NCI-H345 treated with DMSO at 0.1 percent for 48 hours (cell line): ENCODE data around the gene CACNA2D1.
"Not testable (repeated sequence)": the region's sequence is repeated elsewhere in the genome, so short reads cannot be mapped to it uniquely, and the experiment has no call there.

Experiments used
- DNase-seq: peaks from one replicate; lab custom pipeline; 2025; ENCODE audit not compliant: unreplicated experiment; lab: John Stamatoyannopoulos, UW

The CACNA2D1 gene

DNA sequence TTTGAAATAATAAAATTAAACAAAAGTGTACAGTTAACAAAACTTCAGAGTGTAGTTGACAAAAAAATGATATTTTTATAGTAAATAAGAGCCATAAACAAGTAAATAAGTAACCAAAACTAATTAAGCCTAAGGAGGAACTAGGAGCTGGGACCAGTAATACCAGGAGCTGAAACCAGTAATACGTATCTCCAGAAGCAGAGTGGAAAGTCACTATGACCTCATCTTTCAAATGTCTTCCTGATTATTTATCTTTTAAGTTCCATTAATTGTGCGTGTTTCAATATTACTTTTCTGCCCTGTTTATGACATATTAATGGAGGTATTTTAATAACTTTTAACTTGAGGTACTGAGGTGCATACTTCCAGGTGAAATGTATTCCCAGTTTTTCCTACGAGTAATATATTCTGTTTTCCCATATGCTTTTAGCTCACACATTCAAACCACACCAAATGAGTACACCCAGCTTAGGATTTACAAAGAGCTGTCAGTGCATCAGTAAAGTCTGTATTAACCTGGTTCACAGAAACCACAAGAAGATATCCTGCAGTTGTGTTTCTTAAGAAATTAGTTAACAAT lies 390.0 kb downstream of the CACNA2D1 start:
- no peak for DNase-seq

DNA sequence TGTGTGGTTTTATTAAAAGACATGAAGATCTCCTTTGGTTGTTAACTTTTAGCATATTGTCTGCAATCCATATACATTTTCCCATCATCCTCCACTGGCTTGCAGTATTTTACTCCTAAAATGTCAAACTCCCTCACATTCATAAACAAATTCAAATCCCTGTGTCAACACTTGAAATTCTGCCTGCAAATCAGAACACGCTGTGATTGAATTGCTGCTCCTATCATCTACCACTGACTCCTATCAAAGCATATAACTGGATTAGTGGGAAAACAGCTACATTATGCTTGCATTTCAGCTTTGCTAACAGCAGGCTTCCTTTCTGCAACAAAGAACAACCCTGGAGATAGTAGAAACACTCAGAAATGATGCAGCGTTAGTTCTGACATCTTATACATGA lies 392.0 kb downstream of the CACNA2D1 start:
- no peak for DNase-seq

DNA sequence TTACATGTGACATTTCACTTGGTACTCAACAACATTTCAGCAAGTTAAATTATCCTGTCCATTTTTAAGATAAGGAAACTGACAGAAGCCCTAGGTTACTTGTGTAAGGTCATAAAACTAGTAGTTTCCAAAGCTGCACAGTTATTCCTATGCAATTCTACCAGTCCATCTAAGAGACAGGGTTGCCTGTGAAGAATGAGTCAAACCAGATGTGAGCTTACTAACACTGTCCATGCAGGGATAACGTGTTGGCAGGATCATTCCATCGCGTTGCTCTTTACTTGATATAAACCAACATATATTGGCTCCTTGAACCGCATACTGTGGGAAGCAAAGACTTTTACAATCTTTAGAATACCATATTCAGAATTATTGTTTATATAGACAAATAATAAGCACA lies 392.8 kb downstream of the CACNA2D1 start:
- no peak for DNase-seq

DNA sequence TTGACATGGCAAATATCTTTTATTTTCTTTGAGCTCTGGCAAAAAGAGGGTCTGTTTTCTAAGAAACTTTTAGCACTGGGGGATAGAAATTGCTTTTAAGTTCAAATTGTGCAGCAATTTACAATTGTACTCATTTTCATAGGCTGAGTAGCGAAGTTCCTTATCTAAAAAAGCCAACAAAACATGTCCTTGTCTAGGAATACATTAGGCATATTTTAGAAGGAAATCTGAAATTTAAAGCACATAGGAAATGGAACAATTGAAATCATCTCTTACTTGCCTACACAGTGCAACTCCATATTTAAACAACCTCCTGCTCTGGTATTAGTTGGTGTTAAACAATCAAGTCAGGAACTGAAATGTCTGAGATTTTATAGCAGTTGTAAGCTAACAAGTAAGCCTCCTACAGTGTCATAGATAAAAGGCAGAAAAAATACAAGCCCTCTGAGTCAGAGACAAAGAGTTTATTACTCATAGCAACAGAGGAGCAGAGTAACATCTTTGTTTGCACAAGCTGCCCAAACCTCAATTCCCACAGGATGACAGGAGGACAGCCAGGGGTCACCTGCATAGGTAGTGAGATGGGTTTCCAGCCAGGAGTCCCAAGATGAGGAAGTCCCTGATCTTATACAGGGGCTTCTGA lies 393.6 kb downstream of the CACNA2D1 start:
- DNase-seq = no peak

DNA sequence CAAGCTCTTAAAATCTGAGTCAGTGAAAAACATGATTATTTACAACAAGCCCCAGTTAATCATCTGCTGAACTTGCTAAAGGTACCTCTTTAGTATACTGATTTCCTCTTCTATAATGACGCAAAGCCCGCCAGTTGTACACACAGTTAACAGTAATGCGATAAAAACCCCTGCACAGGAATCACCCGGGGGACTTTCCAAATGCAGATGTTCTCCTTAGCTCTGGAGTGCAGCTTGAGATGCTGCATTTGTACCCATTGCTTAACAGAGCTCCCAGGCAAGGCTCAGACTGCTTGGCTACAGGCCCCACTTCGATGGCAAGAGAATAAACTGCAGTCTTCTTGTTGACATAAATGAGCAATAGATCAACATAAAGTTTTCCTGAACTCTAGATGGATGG lies 394.1 kb downstream of the CACNA2D1 start:
- DNase-seq = no peak

DNA sequence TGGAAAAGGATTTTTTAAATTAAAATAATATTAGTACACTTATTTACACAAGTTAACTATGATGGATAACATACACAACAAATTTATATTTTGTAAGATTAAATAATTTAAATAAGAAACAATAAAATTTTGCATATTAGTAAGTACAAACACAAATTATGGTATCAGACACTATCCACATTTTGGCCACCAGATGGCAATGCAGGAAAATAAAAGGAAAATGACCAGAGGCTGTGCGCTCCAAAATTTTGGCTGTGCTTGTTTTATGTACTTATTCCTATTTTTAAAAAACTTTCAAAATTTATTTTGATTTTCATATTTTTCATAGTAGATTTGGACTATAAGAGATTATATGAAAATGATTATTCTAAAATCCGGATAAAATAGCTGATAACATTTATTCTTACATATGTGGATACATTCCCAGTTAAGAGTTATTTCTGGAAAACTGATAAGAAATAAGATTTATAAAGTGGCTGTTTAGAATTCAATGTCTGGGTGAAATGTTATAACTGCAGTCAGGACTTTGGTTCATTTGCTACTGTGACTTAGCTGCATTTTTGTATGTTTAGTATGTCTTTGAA lies 399.0 kb downstream of the CACNA2D1 start:
- peak; percentile 37 for DNase-seq

DNA sequence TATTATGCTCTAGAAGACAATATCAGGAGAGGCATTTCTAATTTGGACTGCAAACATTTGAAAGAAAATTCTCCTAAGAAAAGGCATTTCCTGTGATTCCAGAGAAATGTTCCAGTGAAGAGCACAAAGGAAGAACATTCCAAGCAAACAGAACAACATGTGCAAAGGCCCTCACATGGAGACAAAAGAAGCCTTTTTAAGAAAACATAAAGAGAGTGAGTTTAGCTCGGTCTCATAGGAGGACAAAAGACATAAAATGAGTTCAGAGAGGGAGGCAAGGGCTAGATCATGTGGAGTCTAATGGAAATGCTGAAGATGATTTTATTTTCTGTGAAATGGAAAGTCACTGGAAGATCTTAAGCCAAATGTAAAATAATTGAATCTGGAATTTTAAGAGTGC lies 404.0 kb downstream of the CACNA2D1 start:
- DNase-seq = no peak

DNA sequence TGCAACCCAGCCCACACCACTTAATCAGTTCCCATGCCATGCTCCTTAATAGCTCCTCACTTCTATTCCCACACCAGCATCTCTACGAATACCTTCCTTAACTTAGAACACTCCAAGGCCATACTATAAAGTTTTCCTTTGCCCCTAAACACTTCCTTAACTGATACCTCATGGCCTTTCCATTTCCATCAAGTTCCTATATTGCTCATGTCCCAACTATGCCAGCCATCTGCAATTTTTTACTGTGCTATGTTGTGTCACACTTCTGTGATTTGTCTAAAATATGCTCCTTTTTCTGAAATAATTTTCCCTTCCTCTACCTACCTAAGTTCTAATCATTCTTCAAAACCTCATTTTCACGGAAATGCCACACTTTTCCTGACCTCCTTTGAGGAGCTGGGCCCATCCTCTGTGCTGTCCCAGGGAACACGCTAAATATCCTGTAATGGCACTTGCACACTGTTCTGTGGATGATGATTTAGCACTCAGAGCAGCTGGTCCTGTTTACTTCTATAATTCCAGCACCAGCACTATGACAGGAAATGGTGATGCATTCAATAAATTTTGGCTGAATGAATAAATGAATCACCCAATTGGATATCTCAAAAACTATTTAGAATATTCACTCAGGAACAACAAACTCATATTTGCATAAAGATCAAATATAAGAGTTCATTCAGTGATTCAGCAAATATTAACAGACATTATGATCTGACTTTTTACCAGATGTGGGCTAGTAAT lies 407.3 kb downstream of the CACNA2D1 start:
- no peak for DNase-seq

DNA sequence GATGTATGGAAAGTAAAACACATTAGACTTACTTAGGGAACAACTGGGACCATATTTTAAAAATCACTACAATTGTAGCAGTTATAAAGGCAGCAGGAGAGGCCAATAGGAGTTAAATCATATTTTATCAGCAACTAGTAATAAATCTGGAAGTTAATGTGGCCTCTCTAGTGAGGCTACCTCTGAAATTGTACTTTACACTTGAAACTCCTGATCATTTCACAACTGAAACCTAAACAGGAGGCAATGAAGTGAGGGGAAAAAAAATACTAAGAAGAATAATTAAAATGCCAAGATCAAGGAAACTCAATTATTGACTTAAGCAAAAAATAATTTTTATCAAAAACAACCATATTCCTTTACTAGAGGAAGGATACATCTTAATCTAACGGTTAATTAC lies 408.1 kb downstream of the CACNA2D1 start:
- no peak for DNase-seq

DNA sequence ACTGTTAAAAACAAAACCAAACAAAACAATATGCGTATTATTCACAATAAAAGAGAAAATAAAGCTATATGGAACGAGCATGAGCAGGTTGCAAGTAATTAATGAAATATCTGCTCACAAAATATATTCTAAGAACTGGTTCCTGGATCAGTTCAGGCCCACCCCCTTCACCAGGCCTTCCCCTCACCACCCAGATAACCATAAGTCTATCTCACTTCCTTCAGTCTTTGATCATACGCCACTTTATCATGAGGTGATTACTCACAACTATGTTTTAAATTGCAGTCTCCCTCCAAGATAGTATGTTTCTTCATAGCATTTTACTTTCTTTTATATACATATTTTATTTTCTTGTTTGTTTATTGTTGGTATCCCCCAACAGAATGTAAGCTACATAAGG lies 410.7 kb downstream of the CACNA2D1 start:
- no peak for DNase-seq

DNA sequence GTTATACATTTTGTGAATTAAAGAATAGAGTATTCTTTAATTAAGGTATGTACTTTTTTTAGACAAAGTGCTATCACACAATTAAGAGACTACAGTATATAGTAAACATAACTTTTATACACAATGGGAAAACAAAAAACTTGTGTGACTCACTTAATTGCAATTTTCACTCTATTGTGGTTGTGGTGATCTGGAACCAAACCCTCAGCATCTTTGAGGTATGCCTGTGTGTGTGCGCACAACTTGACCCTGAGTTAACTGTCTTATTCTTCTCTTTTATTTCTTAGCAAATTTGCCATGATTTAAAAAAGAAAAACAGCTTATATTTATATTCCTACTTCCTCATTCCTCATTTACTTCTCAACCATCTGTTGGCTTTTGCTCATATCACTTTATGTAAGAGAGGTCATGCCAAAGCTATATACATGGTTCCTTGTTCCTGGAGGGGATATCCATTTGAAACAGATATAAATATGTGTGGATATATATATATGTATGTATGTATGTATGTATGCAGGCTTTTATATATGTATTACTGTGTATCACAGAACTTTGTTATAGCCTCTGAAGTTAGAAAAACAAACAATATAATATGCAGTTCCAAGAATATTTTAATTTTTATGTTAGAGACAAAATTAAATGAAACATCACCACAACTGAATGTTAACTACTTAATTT lies 414.2 kb downstream of the CACNA2D1 start:
- no peak for DNase-seq

DNA sequence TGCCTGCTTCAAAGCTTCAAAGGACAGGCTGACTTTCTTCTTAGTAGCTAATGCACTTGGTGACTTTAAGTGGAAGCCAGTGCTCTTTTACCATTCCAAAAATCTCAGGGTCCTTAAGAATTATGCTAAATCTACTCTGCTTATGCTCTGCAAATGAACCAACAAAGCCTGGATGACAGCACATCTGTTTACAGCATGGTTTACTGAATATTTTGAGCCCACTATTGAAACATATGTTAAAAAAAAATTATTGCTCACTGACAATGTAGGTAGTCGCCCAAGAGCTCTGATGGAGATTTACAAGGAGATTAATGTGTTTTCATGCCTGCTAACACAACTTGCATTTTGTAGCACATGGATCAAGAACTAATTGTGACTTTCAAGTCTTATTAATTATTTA lies 415.5 kb downstream of the CACNA2D1 start:
- DNase-seq = no peak

DNA sequence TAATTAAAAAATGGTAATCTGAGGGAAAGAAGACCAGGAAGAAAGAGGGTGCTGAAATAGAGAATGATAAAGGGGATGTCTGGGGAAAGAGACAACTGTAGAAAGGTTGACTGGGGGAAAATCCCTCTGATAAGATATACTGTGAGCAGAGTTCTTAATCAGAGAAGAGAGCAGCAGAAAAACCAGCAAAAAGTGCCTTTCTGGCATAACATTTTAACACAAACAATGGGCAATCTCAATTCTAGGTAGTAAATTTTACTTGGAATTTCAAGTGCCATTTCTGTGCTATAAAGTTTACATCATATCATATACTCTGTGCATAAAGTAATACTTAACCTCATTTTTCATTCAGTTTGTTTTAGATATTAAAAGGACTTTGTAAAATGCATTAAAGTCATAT lies 421.9 kb downstream of the CACNA2D1 start:
- no peak for DNase-seq

DNA sequence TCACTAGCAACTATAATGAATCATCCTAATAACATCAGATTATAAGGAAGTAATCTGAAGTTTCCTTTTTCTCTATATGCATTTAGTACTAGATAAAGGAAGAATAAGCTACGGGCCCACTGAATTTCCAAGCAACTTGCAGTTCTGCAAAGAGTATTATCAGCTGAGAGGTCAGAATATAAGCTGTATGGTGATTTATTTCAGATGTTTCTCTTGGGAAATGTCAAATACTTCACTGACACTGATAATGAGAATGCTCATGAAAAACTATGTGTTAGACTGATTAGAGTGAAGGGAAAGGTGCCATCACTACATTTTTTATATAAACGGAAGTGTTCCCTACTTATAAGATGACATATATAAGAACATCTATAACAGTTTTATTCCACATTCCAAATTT lies 422.5 kb downstream of the CACNA2D1 start:
- DNase-seq = no peak

DNA sequence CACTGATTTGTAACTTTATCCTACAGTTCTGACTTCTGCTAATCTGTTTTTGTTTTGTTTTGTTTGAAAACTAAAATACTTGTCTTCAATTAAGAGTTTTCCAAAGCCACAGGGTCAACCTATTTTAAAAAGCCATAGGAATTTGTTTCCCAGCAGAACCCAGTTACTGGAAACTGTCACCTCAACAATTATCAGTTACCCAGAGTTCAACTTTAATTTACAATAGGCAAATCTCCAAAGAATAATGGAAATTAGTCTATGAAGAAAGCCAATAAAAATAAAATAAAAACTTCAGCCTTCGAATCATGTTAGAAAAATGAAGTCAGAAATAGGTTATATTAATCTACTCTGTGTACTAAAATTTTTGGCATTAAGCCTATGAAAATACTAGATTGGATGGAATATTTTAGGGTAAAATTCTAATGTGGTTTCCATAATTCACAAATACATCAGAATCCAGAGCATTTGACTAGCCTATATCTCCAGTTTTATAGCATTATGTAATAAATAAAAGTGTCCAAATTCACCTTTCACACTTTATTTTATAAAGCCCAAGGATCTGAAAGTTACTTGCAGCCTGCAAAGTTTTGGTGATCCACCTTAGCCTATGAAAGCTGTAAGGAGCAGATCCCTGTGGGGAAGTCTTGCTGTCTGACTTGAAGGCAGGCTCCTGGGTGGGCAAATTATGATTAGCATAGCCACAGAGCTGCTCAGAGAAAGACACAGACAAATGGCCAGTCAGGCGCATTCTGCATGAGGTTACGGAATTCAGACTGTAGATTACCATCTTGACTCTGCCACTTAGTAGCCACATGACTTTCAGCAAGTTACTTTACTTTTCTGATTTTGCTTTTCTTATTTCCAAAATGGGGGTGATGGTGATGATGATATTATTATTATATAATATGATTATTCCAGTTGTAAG lies 423.8 kb downstream of the CACNA2D1 start:
- DNase-seq = no peak

DNA sequence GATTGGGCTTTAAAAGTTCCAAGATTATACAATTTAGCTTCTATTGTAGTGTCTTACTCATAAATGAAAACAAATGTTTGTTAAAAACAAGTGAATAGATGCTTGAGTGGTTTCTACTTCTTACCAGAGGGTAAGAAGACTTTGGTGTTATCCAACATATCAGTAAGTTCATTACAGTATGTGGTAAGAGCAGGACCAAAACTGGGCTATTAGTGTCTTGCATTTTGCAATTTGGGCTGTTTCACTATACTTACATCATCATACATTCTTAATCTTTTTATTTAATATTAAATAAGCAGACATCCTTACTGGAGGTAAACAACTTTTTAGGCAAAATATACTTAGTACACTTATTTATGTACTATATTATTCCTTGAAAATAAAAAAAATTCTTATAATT lies 425.4 kb downstream of the CACNA2D1 start:
- no peak for DNase-seq

DNA sequence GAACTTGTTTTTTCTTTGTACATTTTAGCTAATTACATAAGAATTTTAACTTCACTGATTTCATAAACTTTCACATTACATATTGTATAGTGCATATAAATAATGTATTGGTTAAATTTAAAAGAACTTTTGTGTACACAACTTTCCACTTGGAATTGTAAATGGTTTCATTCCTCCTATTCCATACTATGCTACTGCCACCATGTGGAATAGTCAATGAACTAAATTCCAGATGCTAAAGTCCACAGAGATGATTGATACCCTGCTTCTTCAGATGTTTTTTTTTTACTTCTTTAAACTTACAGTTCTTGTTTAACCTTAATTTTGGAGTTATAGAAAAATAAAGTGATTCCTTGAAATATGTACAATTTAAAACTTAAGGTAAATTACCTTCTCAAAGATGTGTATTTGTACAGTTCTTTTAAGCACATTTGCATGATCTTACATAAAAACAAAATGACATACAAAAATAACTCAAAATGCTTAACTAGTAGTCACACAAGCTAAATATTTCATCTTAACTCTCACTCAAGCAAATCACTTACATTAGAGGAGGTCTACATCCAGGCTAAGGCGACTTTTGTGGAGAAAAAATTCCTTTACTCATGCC lies 426.1 kb downstream of the CACNA2D1 start:
- no peak for DNase-seq

DNA sequence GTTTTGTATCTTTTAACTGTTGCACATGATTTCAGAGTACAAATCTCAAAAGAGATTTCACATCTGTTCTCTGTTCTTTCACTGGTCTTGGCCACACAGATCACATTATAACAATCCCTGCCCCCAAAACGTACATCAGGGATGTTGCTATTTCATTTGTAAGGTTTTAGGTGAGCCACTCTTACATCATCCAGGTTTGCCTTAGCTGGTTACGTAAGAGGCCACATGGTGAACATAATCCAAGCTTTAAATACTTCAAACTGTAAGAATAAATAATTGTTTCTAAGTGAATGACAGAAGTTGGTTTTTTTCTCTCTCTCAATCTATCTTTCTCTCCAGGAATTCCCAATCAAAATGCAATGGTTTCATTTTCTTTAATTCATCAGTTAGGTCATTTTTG lies 427.8 kb downstream of the CACNA2D1 start:
- no peak for DNase-seq

DNA sequence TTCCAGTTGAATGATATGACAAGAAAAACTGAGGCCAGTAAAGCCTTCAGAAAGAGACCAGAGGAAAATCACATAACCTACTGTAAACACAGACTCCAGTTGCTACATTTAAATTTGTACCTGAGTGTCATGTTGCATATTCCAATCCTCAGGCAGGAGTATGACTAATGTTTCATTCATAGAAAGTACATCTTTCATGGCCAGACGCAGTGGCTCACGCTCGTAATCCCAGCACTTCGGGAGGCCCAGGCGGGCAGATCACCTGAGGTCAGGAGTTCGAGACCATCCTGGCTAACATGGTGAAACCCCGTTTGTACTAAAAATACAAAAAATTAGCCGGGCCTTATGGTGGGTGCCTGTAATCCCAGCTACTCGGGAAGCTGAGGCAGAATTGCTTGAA lies 429.0 kb downstream of the CACNA2D1 start:
- DNase-seq = not testable (repeated sequence)

DNA sequence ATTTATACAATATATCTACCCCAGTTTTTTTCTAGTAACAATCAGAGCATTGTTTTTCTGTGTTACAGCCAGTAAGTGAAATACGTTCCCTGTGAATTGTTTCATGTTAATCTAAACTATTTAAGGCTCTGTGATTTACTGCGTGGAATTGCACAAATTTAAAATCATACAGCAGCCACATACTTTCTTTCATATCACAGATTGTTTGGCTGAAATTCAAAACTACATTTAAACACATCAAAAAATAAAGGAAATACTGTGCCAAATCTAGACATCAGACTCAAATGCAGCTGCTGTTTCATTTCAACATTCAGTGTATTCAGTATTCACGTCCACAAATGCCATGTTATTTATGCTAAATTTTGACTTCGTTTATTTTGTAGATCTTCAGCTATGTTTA lies 431.1 kb downstream of the CACNA2D1 start:
- no peak for DNase-seq
